ENCODE results near the gene CLPTM1L.

- TF ChIP-seq CTCF (IDR thresholded peaks at IDR 0.05) (no peak), POLR2A (IDR thresholded peaks at IDR 0.05) (no peak)
Observed at GRCh38 chr5:1311439-1312055, 33.4 kb downstream of the CLPTM1L start.
